Glomerular endothelial cell (primary cell): Measurements from ENCODE around the gene PGAP3. TPM values are rescaled to one million over a fixed set of nuclear protein-coding genes. Genes with fewer than 3 reads are reported as not detected.
"Not testable (repeated sequence)": the region's sequence is repeated elsewhere in the genome, so short reads cannot be mapped to it uniquely, and the experiment has no call there.

ENCODE experiments used
- DNase-seq: peaks from one replicate; pipeline ENCODE4 v3.0.0-alpha.2; 2011; ENCODE audit warnings: low read depth, low spot score; ENCODE audit errors: extremely low read depth
- total RNA-seq: library from RNA; depleted of rRNA; stranded (reverse); fragments of >200 nt; gene quantifications from 2 replicates; pipeline ENCODE4 v1.2.3, GENCODE V29; 2015

PGAP3 gene, protein sequence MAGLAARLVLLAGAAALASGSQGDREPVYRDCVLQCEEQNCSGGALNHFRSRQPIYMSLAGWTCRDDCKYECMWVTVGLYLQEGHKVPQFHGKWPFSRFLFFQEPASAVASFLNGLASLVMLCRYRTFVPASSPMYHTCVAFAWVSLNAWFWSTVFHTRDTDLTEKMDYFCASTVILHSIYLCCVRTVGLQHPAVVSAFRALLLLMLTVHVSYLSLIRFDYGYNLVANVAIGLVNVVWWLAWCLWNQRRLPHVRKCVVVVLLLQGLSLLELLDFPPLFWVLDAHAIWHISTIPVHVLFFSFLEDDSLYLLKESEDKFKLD
- total RNA-seq, result 6.0 and 7.5 TPM in 2 replicates

DNA sequence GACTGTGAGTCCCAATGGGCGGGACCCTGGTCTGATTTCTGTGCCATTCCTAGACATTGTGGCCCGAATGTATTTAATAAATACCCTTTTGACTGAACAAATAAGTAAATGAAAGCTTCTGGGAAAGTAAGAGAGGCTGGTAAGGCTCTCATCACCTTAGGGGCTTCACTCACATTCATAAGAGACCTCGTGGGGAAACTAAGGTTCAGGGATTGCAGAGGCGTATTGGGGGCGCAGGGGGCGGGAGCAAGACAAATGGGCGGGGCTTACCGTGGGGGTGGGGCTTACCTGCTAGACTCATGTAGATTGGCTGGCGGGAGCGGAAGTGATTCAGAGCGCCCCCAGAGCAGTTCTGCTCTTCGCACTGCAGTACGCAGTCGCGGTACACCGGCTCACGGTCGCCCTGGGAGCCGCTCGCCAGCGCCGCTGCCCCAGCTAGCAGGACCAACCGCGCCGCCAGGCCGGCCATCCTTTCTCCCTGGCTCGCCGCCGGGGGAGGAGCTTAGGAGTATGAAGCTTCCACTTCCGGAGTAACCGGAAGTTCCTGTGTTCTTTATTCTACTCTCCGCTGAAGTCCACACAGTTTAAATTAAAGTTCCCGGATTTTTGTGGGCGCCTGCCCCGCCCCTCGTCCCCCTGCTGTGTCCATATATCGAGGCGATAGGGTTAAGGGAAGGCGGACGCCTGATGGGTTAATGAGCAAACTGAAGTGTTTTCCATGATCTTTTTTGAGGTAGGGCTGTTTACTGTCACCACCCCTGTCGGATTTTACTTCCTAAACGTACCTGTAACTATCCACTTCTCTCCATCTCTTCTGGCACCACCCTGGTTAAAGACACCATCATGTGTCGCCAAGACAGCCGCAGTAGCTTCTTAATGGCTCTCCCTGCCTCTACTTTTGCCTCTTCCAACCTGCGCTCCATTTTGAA is at the start of gene PGAP3:
Gene PGAP3, minus strand, starts transcription at position 512 of the 929 bp plus-strand sequence. Its CDS starts 43 bp downstream, at position 469.
- peak; percentile 37 for DNase-seq

DNA sequence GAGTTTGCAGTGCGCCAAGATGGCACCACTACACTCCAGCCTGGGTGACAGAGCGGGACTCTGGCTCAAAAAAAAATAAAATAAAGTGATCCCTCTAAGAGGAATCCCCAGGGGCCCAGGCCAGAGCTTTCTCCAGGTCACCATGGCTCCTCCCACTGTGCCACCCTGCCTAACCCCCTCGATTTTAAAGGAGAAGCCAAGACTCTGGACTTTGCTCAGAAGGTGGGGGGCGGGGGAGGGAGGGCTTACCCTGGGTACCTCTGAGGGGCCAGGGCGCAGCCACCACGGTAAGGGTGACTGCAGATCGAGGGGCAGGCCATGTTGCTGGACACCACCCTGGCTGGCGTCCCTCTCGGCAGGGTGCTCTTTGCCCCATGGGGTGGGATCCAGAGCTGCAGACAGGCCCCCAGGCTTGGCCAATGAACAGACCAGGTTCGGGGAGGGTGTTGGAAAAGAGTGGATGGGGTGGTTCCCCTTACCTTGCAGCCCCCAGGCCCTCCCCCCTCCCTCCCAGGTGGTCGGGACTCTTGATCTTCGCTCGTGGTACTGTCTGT is 49.4 kb upstream of the PGAP3 start:
- DNase-seq, result no peak

DNA sequence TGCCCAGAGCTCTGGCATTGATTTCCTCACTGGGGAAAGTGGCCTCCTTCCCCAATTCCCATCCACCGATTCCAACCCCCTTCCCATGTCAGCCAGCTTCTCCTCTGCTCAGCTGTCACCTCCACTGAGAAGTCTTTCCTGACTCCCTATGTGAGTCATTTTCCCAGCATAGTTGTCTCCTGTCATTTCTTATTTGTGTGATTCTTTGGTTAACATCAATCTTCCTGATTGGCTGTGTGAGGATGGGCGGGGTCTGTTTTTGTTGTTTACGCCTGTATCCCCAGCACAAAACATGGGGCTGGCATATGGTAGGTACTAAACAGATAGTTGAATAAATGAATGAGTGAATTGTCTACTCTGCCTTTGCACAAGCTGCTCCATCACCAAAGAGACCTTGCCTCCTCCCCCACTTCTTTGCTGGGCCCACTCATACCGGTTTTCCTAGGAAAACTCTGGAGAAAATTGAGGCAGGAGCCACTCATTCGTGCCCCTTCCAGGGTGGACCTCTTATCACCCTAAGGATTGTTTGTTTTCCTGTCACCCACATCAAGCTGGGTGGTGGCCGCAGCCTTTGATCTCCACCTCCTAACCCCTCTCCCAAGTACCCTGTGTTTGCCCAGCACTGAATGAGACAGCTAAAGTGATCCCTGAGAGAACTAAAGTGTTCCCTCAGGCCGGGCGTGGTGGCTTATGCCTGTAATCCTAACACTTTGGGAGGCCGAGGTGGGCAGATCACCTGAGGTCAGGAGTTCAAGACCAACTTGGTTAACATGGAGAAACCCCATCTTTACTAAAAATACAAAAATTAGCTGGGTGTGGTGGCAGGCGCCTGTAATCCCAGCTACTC is 48.7 kb upstream of the PGAP3 start:
- no peak for DNase-seq

DNA sequence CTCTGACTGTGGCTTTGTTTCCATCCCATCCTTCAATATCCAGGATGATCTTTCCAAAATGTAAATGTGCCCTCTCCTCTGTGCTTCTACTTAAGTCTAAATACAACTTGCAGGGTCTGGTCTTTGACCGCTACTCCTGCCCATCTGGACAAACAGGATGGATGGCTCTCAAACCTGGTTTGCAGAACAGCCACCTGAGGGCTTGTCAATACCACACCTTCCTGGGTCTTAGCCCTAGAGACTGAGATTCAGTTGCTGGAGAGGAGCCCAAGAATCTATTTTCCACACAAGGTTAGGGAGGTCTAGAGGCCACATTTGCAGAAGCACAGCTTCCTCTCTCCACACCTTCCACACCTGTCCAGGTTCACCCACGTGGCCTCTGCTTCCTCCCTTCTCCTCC is 48.0 kb upstream of the PGAP3 start:
- DNase-seq, result no peak

DNA sequence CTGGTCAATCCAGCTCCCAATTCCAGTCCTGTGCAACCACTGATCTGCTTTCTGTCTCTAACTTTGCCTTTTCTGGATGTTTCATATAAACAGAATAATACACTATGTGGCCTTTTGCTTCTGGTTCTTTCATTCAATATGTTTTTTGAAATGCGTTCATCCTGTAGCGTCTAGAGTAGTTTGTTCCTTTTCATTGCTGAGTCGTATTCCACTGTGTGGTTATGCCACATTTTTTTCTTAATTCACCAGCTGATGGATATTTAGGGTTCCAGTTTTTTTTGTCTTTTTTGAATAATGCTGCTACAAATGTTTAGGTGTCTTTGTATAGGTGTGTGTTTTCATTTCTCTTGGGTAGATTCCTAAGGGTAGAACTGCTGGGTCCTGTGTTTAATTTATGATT is 44.7 kb upstream of the PGAP3 start:
- no peak for DNase-seq

DNA sequence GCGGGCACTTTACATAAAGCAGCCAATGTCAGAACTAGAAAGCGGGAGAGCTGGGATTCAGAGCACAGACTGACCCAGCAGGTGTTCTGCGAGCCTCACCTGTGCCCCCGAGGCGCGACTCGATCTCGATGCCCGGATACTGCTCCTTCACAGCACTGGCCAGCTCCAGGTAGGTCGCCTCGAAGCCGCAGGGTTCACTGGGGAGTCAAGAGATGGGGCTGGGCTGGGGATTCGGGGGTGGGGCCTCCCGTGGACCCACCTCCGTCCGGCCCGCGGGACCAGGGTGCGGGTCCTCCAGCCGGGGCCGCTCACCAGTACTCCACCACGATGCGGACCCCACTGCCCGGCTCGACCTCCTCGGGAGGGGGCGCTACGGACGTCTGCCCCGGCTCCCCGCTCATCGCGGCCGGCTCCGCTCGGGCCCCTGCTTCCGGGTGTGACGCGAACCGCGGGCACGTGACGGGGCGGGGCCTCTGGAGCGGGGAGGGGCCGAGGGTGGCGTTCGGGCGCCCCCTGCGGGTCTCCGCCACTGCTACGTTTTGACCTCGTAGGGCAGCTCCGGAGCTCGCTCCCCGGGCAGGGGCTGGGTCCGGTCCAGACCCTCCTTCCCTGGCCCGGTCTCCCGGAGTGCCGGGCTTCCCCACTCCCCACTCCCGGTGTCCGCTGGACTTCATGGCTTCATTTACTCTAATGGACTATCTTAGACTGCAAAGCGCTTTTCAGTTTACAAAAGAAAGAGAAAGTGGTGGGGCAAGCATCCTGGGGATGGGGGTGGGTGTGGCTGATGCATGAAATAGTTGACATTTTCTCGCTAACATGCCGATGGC is 42.5 kb upstream of the PGAP3 start, which contains the start of gene MIEN1:
Gene MIEN1, minus strand, starts transcription at position 438 of the 827 bp plus-strand sequence. Its CDS starts 37 bp downstream, at position 401.
- DNase-seq, result no peak

DNA sequence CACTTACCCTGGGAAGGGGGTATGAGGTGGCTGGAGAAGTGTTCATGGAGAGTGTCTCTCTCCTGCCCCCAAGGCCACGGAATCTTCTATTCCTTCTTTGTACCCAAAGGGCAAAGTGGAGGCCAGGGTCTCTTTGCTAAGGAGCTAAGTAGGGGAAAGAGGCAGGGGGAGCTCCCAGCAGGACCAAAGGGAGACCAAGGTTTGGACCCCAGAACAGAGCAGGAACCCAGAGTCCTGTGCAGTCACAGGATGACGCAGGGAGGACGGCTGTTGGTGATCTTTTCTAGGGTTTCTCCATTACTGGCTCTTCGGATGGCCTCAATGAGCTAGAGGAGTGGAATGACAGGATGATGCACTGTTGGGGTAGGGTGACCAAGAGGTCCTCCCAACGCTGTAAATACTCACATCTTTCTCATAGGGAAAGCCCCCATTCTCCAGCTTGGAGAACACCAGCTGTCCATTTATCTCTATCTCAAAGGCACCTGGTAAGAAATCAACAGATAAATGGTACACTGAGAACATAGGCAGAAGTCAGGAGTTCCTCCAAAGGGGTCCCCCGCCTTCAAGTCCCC is 41.5 kb upstream of the PGAP3 start:
- no peak for DNase-seq

DNA sequence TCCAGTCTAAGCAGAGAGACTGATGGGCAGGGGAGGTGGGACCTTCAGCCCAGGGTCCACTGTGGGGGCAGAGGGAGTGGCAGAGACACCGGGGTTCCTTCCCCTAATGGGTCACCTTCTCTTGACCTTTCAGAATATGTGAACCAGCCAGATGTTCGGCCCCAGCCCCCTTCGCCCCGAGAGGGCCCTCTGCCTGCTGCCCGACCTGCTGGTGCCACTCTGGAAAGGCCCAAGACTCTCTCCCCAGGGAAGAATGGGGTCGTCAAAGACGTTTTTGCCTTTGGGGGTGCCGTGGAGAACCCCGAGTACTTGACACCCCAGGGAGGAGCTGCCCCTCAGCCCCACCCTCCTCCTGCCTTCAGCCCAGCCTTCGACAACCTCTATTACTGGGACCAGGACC is 39.7 kb upstream of the PGAP3 start:
- no peak for DNase-seq

DNA sequence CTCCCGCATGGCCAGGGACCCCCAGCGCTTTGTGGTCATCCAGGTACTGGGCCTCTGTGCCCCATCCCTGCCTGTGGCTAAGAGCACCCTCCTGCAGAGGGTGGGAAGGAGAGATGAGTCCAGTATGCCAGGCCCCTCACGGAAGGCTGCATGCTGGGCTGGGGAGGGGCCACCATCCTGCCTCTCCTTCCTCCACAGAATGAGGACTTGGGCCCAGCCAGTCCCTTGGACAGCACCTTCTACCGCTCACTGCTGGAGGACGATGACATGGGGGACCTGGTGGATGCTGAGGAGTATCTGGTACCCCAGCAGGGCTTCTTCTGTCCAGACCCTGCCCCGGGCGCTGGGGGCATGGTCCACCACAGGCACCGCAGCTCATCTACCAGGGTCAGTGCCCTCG is 38.8 kb upstream of the PGAP3 start:
- no peak for DNase-seq

DNA sequence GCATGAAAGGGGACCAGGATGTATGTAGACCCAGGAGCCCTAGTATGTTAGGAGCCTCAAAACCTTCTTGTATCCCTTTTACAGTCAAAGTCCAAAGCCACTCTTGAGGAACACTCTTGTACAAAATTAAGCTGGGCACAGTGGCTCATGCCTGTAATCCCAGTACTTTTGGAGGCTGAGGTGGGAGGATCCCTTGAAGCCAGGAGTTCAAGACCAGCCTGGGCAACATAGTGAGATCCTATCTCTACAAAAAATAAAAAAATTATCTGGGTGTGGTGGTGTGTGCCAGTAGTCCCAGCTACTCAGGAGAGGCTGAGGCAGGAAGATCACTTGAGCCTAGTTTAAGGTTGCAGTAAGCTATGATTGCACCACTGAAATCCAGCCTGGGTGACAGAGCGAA is 38.1 kb upstream of the PGAP3 start:
- not testable (repeated sequence) for DNase-seq

DNA sequence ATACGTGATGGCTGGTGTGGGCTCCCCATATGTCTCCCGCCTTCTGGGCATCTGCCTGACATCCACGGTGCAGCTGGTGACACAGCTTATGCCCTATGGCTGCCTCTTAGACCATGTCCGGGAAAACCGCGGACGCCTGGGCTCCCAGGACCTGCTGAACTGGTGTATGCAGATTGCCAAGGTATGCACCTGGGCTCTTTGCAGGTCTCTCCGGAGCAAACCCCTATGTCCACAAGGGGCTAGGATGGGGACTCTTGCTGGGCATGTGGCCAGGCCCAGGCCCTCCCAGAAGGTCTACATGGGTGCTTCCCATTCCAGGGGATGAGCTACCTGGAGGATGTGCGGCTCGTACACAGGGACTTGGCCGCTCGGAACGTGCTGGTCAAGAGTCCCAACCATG is 36.9 kb upstream of the PGAP3 start:
- DNase-seq, result no peak

DNA sequence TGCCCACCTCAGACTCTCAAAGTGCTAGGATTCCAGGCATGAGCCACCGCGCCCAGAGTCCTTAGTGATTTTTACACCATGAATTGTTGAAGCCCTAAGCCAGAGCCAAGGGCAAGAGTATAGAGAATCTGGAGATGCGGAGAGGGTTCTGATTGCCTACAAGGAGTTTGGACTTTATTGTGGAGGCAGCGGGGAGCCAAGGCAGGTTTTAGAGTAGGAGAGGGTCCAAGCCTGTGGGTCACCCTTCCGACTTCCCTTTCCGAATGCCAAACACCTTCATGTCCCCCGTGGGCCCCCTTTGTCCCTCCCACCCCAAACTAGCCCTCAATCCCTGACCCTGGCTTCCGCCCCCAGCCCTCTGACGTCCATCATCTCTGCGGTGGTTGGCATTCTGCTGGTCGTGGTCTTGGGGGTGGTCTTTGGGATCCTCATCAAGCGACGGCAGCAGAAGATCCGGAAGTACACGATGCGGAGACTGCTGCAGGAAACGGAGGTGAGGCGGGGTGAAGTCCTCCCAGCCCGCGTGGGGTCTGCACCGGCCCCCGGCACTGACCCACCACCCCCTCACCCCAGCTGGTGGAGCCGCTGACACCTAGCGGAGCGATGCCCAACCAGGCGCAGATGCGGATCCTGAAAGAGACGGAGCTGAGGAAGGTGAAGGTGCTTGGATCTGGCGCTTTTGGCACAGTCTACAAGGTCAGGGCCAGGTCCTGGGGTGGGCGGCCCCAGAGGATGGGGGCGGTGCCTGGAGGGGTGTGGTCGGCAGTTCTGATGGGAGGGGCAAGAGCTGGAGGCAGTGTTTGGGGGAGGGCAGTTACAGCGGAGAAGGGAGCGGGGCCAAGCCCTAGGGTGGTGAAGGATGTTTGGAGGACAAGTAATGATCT is 35.4 kb upstream of the PGAP3 start:
- no peak for DNase-seq

DNA sequence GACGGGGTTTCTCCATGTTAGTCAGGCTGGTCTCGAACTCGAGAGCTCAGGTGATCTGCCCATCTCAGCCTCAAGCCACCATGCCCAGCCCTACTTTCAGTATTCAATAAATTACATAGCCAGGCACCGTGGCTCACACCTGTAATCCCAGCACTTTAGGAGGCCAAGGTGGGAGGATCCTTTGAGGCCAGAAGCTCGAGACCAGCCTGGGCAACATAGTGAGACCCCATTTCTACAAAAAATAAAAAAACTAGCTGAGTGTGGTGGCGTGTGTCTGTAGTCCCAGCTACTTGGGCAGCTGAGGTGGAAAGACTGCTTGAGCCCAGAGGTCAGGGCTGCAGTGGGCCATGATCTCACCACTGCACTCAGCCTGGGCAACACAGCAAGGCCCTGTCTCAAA is 34.2 kb upstream of the PGAP3 start:
- DNase-seq, result no peak

DNA sequence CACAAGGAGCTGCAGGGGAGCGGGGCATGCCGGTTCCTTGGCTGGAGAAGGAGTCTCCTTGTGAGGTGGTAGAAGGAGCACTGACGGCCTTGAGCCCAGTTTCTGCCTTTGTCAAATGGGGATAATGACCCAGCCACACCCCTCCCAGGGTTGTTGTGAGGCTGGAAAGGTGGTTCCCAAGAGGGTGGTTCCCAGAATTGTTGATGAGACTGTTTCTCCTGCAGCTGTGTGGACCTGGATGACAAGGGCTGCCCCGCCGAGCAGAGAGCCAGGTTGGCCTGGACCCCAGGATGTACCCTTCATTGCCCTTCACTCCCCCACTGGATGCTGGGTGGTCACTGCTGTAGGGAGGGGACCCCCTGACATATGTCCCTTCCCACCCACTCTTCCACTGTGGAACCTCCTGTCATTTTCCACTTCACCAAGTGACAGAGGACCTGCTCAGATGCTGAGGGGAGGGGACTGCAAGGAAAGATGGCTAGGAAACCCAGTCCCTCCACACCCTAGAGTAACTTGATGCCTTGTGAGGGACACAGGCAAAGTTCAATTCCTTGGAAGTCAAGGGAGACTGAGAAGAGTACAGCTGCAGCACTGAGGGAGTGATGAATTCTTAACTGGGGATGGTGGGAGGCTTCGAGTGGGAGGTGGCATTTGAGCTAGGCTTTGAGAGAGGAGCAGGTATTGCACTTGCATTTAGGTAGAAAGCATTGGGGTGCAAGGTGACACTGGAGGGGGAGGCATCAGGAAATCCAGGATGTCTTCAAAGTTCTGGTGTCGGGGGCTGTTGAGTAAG is 31.9 kb upstream of the PGAP3 start:
- no peak for DNase-seq

DNA sequence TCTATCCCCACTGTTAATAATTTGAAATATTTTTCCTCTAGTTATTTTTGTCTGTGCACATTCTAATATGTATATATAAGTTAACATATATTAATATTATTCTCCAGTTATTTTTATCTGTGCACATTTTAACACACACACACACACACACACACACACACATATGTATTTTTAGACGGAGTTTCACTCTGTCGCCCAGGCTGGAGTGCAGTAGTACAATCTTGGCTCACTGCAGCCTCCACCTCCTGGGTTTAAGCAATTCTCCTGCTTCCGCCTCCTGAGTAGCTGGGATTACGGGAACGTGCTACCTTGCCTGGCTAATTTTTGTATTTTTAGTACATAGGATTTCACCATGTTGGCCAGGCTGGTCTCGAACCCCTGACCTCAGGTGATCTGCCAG is 29.8 kb upstream of the PGAP3 start:
- DNase-seq, result no peak

DNA sequence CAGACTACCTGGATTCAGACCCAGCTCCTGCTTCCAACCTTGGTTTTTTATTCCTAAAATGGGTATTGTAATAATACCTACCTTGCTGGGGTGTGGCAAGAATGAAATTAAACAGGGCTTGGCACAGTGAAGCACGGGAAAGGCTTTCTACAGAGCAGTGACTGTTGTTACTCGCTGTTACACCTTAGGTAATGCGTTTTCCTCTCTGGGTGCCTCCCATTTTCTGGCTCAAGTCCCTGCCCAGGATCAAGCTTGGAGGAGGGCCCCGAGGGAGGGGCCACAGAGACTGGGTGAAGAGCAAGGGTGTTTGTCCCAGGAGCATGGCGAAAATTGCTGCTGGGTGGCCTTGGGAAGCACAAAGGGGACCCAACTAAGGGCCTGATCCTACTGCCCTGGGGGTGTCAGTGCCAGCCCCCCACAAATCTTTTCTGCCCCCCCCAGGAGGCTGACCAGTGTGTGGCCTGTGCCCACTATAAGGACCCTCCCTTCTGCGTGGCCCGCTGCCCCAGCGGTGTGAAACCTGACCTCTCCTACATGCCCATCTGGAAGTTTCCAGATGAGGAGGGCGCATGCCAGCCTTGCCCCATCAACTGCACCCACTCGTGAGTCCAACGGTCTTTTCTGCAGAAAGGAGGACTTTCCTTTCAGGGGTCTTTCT is 29.2 kb upstream of the PGAP3 start:
- DNase-seq, result no peak
